Osteocyte (in vitro differentiated cells): ENCODE measurements around the gene CMC4. TPM values are rescaled to one million over a fixed set of nuclear protein-coding genes. Genes with fewer than 3 reads are reported as not detected.

Experiments used
- DNase-seq: peaks from one replicate; pipeline ENCODE4 v3.0.0; 2021; ENCODE audit warnings: mixed read lengths; ENCODE audit not compliant: unreplicated experiment; ENCODE audit errors: extremely low spot score
- H3K27ac Mint-ChIP-seq: one replicate; pipeline ENCODE4 v1.8.0; 2021; ENCODE audit warnings: mild to moderate bottlenecking, mixed read lengths; ENCODE audit not compliant: unreplicated experiment
- H3K27me3 Mint-ChIP-seq: one replicate; pipeline ENCODE4 v1.8.0; 2021; ENCODE audit warnings: mixed read lengths; ENCODE audit not compliant: unreplicated experiment
- H3K36me3 Mint-ChIP-seq: one replicate; pipeline ENCODE4 v1.8.0; 2021; ENCODE audit warnings: mixed read lengths; ENCODE audit not compliant: unreplicated experiment
- H3K4me1 Mint-ChIP-seq: one replicate; pipeline ENCODE4 v1.8.0; 2021; ENCODE audit warnings: mixed read lengths; ENCODE audit not compliant: unreplicated experiment
- H3K4me3 Mint-ChIP-seq: one replicate; pipeline ENCODE4 v1.8.0; 2021; ENCODE audit warnings: mild to moderate bottlenecking, moderate library complexity, mixed read lengths; ENCODE audit not compliant: unreplicated experiment
- H3K9me3 Mint-ChIP-seq: one replicate; pipeline ENCODE4 v1.8.0; 2021; ENCODE audit warnings: mixed read lengths; ENCODE audit not compliant: unreplicated experiment
- total RNA-seq: library from RNA; stranded (reverse); gene quantifications from 2 replicates; pipeline ENCODE4 v1.2.1, GENCODE V29; 2021
- TF ChIP-seq, protein P1 (sequence below): fragments of 200-600 bp; sonication (generic); IDR thresholded peaks from 2 replicates; pipeline ENCODE4 v1.5.0; 2021; ENCODE audit warnings: antibody characterized with exemption, mild to moderate bottlenecking, moderate library complexity

The CMC4 gene
- total RNA-seq, 1 donor from 2014 or later: 6.9 TPM

DNA sequence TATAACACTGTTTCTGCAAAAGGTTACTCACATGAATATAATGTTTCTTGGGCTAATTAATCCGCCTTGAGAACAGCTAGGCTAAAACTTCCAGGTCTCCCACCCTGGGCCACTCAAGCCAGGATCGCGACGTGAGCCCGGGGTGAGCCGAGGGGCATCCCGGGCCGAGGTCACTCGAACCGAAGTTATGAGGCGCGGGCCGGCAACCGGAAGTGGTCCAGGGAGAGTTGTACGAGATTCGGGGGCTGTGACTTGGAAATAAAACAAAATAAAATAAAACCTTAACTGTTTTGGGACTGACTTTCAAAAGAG, 317 bp downstream of the CMC4 start:
- H3K4me3 Mint-ChIP-seq: peak overlapping the region; percentile 80
- H3K27ac Mint-ChIP-seq: peak overlapping the region; percentile 91
- TF ChIP-seq, protein P1, sequence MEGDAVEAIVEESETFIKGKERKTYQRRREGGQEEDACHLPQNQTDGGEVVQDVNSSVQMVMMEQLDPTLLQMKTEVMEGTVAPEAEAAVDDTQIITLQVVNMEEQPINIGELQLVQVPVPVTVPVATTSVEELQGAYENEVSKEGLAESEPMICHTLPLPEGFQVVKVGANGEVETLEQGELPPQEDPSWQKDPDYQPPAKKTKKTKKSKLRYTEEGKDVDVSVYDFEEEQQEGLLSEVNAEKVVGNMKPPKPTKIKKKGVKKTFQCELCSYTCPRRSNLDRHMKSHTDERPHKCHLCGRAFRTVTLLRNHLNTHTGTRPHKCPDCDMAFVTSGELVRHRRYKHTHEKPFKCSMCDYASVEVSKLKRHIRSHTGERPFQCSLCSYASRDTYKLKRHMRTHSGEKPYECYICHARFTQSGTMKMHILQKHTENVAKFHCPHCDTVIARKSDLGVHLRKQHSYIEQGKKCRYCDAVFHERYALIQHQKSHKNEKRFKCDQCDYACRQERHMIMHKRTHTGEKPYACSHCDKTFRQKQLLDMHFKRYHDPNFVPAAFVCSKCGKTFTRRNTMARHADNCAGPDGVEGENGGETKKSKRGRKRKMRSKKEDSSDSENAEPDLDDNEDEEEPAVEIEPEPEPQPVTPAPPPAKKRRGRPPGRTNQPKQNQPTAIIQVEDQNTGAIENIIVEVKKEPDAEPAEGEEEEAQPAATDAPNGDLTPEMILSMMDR: no peak
- H3K36me3 Mint-ChIP-seq: peaks cover 2% of the 10 kb centered on the region
- DNase-seq: no peak
- H3K27me3 Mint-ChIP-seq: no peaks in the 10 kb centered on the region
- H3K9me3 Mint-ChIP-seq: no peaks in the 10 kb centered on the region
- H3K4me1 Mint-ChIP-seq: peaks cover 27% of the 10 kb centered on the region

GRCh38 chrX:155070038-155070437, 898 bp downstream of the CMC4 start:
- TF ChIP-seq, protein P1: no peak
- no peaks in the 10 kb centered on the region for H3K9me3 Mint-ChIP-seq
- no peaks in the 10 kb centered on the region for H3K27me3 Mint-ChIP-seq
- no peak for DNase-seq
- H3K4me1 Mint-ChIP-seq: peaks cover 27% of the 10 kb centered on the region
- H3K4me3 Mint-ChIP-seq: peak overlapping the region; percentile 80
- H3K27ac Mint-ChIP-seq: peak overlapping the region; percentile 91
- H3K36me3 Mint-ChIP-seq: peaks cover 2% of the 10 kb centered on the region

DNA sequence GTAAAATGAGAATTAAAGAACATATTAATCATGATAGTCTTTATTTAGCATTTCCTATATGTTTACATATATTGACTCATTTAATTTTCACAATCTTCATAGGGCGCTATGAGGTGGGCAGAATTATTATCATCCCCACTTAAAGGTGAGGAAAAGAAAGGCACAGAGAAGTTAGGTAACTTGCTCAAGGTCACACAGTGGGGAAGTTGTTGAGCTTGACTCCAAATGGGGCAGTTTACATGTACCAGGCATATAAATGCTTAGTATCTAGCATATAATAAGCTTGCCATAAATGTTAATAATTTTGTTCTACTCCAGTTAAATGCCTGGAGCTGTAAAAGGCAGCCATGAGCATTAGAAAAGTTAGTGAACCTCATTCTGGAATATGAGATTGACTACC, 1.5 kb downstream of the CMC4 start:
- H3K9me3 Mint-ChIP-seq: no peaks in the 10 kb centered on the region
- peaks cover 2% of the 10 kb centered on the region for H3K36me3 Mint-ChIP-seq
- TF ChIP-seq, protein P1: no peak
- no peaks in the 10 kb centered on the region for H3K27me3 Mint-ChIP-seq
- peaks cover 27% of the 10 kb centered on the region for H3K4me1 Mint-ChIP-seq
- DNase-seq: no peak
- H3K4me3 Mint-ChIP-seq: peak overlapping the region; percentile 80
- no peak overlapping the region for H3K27ac Mint-ChIP-seq

- H3K27ac Mint-ChIP-seq: peak overlapping the region; percentile 11
- TF ChIP-seq, protein P1: no peak
- H3K36me3 Mint-ChIP-seq: no peaks in the 10 kb centered on the region
- no peak for DNase-seq
- peaks cover 27% of the 10 kb centered on the region for H3K4me1 Mint-ChIP-seq
- no peak overlapping the region for H3K4me3 Mint-ChIP-seq
- no peaks in the 10 kb centered on the region for H3K27me3 Mint-ChIP-seq
- no peaks in the 10 kb centered on the region for H3K9me3 Mint-ChIP-seq
Measured at GRCh38 chrX:155068165-155068564, 2.8 kb downstream of the CMC4 start.

GRCh38 chrX:155065035-155065734, 5.8 kb downstream of the CMC4 start:
- Mint-ChIP-seq H3K27me3 (no peaks in the 10 kb centered on the region), H3K27ac (no peak overlapping the region), H3K4me3 (no peak overlapping the region), H3K9me3 (no peaks in the 10 kb centered on the region), H3K36me3 (no peaks in the 10 kb centered on the region), H3K4me1 (peaks cover 22% of the 10 kb centered on the region)
- DNase-seq: no peak
- TF ChIP-seq, protein P1: no peak
